Central memory CD4-positive, alpha-beta T cell (primary cell): ENCODE data around the gene SLC43A1.
"Not testable (repeated sequence)": the region's sequence is repeated elsewhere in the genome, so short reads cannot be mapped to it uniquely, and the experiment has no call there.

Experiments
- DNase-seq: peaks from one replicate; pipeline ENCODE4 v3.0.0; 2022

Gene SLC43A1

GRCh38 chr11:57460758-57461749, 54.4 kb downstream of the SLC43A1 start:
- DNase-seq: no peak

GRCh38 chr11:57460022-57460757, 55.3 kb downstream of the SLC43A1 start, which contains the start of gene RTN4RL2:
Gene RTN4RL2 (plus strand): TSS chr11:57460528. CDS start chr11:57460866, 338 bp downstream.
- peak; percentile 12 for DNase-seq

- DNase-seq: no peak
Observed at GRCh38 chr11:57459164-57460021, 56.1 kb downstream of the SLC43A1 start.

GRCh38 chr11:57458410-57459163, 56.9 kb downstream of the SLC43A1 start:
- DNase-seq: peak; percentile 18

- no peak for DNase-seq
Observed at GRCh38 chr11:57458060-57458409, 57.5 kb downstream of the SLC43A1 start.

DNA sequence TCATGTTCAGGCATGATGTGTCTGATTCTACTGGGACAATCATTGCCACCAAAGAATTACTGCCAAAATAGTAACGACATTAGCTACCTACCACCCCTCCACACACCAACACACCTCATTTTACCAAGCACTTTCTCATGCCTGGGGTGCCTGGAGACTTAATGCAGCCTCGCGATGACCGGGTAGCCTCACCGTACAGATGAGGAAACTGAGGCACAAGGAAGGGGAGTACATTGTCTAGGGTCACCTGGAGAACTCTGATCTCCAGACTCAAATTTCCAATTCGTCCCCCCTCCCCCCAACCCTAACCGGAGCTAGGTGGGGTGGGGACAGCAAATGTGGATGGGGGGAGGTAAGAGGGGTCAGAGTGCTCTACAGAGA, 57.9 kb downstream of the SLC43A1 start:
- DNase-seq: no peak

DNA sequence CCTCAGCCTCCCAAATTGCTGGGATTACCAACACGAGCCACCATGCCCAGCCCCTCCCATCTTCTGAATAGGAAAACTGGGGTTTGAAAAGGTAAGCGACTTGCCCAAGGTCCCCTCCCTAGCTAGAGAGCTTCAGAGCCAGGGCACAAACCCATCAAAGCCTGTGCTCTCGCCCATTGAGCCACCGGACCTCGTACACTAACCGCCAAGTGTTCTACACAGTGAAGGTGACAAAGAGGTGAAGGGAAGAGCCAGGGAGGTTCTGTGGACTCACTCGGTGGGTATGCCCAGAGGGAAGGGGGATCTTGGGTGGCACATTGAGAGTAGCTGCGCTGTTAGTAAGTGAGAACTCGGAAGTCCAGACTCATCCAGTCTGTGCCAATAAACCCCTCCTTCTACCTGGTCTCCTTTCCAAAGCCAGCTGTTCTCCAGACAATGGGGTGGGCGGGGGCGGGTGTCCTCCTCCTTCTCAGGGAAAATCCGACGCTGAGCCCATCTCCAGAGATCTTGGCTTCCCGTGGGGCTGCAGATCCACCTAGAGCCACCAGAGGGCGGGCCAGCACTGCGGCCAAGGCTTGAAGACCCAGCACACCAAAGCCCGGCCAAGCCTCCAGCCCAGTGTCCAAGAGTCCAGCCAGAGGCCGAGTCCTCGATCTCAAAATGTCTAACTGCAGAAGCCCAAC, 58.4 kb downstream of the SLC43A1 start:
- peak; percentile 57 for DNase-seq

- DNase-seq: no peak
Observed at GRCh38 chr11:57453543-57454177, 61.8 kb downstream of the SLC43A1 start.

DNA sequence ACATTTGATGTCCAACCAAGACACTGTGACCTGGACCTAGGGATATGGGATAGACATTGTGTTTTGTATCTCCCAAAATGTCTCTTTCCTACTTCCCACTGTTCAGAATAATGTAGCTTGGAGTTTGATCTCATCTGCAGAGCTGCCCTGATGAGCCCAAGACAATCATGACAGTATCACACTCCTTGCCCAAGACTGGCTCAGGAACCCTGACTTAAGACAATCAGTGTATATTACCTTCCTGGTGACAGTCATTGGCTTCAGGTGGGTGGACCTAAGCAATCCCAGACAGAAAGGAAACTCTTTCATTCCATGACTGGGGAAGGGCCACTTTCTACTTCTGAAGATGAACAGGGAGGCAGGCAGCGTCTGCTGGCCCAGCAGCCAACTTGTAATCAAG, 69.4 kb downstream of the SLC43A1 start:
- DNase-seq: no peak

DNA sequence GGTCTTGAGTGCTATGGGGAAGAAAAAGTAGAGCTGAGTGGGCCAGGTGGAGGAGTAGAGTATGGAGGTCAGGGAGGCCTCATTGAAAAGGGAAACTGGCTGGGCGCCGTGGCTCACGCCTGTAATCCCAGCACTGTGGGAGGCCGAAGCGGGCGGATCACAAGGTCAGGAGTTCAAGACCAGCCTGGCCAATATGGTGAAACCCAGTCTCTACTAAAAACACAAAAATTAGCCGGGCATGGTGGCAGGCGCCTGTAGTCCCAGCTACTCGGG, 70.4 kb downstream of the SLC43A1 start:
- DNase-seq: not testable (repeated sequence)

GRCh38 chr11:57444362-57445121, 71.0 kb downstream of the SLC43A1 start:
- DNase-seq: no peak

GRCh38 chr11:57440744-57441414, 74.6 kb downstream of the SLC43A1 start:
- no peak for DNase-seq

- no peak for DNase-seq
Observed at GRCh38 chr11:57439786-57440185, 75.7 kb downstream of the SLC43A1 start.

DNA sequence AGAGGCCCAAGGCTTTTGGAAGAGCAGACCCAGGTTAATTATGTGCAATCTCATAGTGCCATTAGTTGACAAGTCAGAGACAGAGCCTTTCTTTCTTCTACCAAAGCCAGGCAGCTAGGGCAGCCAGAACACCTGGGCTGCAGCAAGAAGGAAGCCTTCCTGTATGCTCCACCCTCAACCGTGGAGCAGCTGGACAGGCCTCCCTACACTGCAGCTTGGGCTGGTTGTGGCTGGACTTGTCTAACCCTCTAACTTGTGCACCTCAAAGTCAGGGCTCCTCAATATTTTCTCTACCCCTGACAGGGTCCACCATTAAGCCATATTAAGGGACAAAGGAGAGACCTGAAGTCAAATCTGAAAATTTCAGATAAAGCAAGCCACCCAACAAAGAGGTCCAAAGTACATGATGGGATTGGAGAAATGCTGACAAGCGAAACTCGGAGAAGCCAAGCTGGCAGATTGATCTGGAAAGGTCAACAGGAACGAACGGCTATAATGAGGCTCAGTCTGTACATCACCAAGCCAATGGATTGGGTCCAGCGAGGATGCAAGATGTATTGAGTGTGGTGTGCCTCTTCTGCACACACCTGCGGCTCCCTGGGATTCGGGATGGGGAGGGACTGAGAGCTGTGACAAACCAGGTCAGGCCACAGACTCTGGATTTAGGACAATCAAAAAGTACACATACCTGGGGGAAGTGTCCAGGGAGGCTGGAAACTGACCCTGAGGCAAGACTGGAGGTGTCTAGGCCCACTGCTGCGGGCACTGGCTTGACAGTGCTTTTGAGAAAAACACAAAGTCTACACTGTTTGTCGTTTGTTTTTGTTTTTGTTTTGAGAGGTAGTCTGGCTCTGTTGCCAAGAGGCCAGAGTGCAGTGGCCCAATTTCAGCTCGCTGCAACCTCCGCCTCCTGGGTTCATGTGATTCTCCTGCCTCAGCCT, 76.9 kb downstream of the SLC43A1 start:
- no peak for DNase-seq

DNA sequence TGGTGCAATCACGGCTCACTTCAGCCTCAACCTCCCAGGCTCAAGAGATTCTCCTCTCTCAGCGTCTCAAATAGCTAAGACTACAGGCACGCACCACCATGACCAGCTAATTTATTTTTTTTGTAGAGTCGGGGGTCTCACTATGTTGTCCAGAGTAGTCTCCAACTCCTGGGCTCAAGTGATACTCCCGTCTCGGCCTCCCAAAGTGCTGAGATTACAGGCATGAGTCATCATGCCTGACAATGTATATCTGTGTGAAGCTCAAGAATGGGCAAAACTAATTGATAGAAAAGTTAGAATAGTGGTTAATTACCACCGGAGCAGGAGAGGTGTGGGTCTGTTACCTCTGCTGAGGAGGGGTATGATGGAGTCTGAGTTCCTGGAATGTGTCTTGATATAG, 79.5 kb downstream of the SLC43A1 start:
- no peak for DNase-seq

DNA sequence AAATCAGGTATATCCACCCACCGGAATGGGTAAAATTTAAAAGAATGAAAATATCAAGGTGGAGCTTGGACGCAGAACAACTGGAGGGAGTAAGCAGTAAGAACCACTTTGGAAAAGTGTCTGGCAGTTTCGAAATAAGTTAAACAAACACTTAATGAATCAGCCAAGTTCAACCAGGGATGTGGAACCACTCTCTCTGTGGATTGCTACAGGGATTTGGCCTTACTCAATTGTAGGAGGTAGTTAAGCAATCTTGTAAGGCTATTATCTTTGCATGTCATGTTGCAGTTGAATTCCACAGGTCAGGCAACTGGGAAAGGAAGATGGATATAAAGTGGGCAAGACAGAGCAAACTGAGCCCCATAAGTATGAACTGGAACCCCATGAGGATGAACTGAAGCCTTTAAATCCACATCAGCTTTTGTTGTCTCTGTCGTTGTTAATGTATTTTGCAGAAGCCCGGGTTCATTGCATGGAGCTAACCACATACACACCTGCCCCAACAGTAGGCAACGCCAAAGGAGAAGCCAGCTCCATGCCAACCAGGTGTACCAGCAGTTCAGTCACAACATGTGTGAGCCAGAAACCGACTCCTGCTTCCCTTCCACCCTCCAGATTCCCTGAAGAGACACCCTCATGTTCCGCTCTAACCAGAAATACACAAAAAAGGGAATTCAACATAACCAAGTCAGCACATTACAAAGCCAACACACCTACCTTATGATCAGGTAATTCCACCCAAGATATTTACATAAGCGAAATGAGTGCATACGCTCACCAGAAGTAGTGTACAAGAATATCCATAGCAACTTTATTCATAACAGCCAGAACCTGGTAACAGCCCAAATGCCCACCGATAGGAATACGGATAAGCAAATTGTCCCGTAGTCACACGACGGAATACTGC, 80.6 kb downstream of the SLC43A1 start:
- DNase-seq: no peak
